ENCODE results near the gene TTLL11. TPM values are rescaled to one million over a fixed set of nuclear protein-coding genes. Genes with fewer than 3 reads are reported as not detected.
"Not testable (repeated sequence)": the region's sequence is repeated elsewhere in the genome, so short reads cannot be mapped to it uniquely, and the experiment has no call there.

TTLL11 gene
- total RNA-seq, 1 donor from 2014 or later = 23.6 TPM

GRCh38 chr9:121984726-121985402 lies 108.2 kb downstream of the TTLL11 start:
- DNase-seq (ENCODE audit: low spot score in 2 of 2) = no peak
- no peak for FAIRE-seq

GRCh38 chr9:121983736-121984135 lies 109.4 kb downstream of the TTLL11 start:
- FAIRE-seq = no peak
- no peak for DNase-seq (ENCODE audit: low spot score in 2 of 2)

GRCh38 chr9:121981118-121981883 lies 111.8 kb downstream of the TTLL11 start:
- no peak for FAIRE-seq
- DNase-seq (ENCODE audit: low spot score in 2 of 2) = no peak

- FAIRE-seq; DNase-seq (ENCODE audit: low spot score in 2 of 2): not testable (repeated sequence)
Observed at GRCh38 chr9:121980665-121981064, 112.4 kb downstream of the TTLL11 start.

- no peak for FAIRE-seq
- no peak for DNase-seq (ENCODE audit: low spot score in 2 of 2)
Observed at GRCh38 chr9:121979736-121980135, 113.4 kb downstream of the TTLL11 start.

- FAIRE-seq (no peak), DNase-seq (ENCODE audit: low spot score in 2 of 2) (no peak)
Observed at GRCh38 chr9:121976751-121977150, 116.4 kb downstream of the TTLL11 start.

- FAIRE-seq = no peak
- no peak for DNase-seq (ENCODE audit: low spot score in 2 of 2)
Observed at GRCh38 chr9:121975801-121976277, 117.3 kb downstream of the TTLL11 start.

- FAIRE-seq (no peak), DNase-seq (ENCODE audit: low spot score in 2 of 2) (no peak)
Observed at GRCh38 chr9:121974421-121974820, 118.7 kb downstream of the TTLL11 start.

GRCh38 chr9:121972501-121972981 lies 120.6 kb downstream of the TTLL11 start:
- DNase-seq (ENCODE audit: low spot score in 2 of 2) (peak in 1 of 2 donors; percentile 39), FAIRE-seq (no peak)

GRCh38 chr9:121968056-121968455 lies 125.1 kb downstream of the TTLL11 start:
- DNase-seq (ENCODE audit: low spot score in 2 of 2) = no peak
- no peak for FAIRE-seq

- DNase-seq (ENCODE audit: low spot score in 2 of 2) (no peak), FAIRE-seq (no peak)
Observed at GRCh38 chr9:121966706-121967105, 126.4 kb downstream of the TTLL11 start.

GRCh38 chr9:121963528-121963995 lies 129.5 kb downstream of the TTLL11 start:
- no peak for DNase-seq (ENCODE audit: low spot score in 2 of 2)
- FAIRE-seq = no peak

- no peak for FAIRE-seq
Observed at GRCh38 chr9:121962421-121962820, 130.7 kb downstream of the TTLL11 start.

GRCh38 chr9:121960665-121961064 lies 132.4 kb downstream of the TTLL11 start:
- DNase-seq (ENCODE audit: low spot score in 2 of 2) = no peak
- no peak for FAIRE-seq

More at GRCh38 chr9:121962421-121962820, 130.7 kb downstream of the TTLL11 start:
- DNase-seq (ENCODE audit: low spot score in 2 of 2) = no peak

GRCh38 chr9:121958530-121958929 lies 134.6 kb downstream of the TTLL11 start:
- FAIRE-seq (no peak), DNase-seq (ENCODE audit: low spot score in 2 of 2) (no peak)

GRCh38 chr9:121956808-121957207 lies 136.3 kb downstream of the TTLL11 start:
- FAIRE-seq (no peak), DNase-seq (ENCODE audit: low spot score in 2 of 2) (no peak)

- DNase-seq (ENCODE audit: low spot score in 2 of 2) (no peak), FAIRE-seq (no peak)
Observed at GRCh38 chr9:121955649-121956048, 137.5 kb downstream of the TTLL11 start.

- no peak for DNase-seq (ENCODE audit: low spot score in 2 of 2)
- FAIRE-seq = no peak
Observed at GRCh38 chr9:121954477-121955140, 138.5 kb downstream of the TTLL11 start.

- FAIRE-seq (no peak), DNase-seq (ENCODE audit: low spot score in 2 of 2) (no peak)
Observed at GRCh38 chr9:121952611-121953010, 140.5 kb downstream of the TTLL11 start.

GRCh38 chr9:121950866-121951265 lies 142.2 kb downstream of the TTLL11 start:
- no peak for DNase-seq (ENCODE audit: low spot score in 2 of 2)
- FAIRE-seq = no peak

GRCh38 chr9:121950441-121950840 lies 142.7 kb downstream of the TTLL11 start:
- DNase-seq (ENCODE audit: low spot score in 2 of 2) (no peak), FAIRE-seq (no peak)

Data from frontal cortex (tissue), 4 donors.